ENCODE measurements around the gene ZCCHC13.
"Not testable (repeated sequence)": the region's sequence is repeated elsewhere in the genome, so short reads cannot be mapped to it uniquely, and the experiment has no call there.

Gene ZCCHC13

DNA sequence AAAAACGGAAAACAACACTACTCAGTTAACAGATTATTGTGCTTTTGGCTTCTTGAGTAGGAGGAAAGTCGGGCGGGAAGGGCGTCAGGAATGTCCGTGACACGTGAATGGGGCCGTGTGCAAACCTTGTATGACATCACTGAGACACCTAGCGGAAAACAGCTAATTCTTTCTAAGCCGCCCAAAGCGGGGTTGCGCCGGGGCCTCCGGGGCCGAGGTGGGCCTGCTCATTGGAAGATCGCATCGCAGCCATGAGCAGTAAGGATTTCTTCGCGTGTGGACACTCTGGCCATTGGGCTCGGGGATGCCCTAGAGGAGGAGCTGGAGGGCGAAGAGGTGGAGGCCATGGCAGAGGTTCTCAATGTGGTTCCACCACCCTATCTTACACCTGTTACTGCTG lies at the start of gene ZCCHC13:
ZCCHC13 (plus strand) TSS at position 165 of the 400 bp plus-strand sequence; CDS start at position 252, 87 bp downstream.
- DNase-seq = no peak

DNA sequence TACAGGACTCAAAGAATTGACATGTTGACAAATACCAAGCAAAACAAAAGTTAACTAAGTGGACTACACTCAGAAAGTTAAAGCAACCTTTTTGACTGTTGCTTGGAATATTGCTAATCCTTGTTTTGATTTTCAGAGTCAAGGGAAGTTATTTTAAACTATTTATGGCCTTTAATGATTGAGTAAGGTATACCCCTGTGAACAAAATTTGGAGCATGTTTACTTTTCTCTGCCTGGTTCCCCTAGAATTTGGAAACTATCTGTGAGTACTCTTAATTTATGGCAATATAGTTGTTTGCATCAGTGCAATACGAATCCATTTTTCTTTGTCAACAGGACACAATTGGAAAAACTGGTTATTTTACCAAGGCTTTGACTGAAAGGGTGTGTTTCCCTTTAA lies 45.9 kb upstream of the ZCCHC13 start:
- DNase-seq = not testable (repeated sequence)

DNA sequence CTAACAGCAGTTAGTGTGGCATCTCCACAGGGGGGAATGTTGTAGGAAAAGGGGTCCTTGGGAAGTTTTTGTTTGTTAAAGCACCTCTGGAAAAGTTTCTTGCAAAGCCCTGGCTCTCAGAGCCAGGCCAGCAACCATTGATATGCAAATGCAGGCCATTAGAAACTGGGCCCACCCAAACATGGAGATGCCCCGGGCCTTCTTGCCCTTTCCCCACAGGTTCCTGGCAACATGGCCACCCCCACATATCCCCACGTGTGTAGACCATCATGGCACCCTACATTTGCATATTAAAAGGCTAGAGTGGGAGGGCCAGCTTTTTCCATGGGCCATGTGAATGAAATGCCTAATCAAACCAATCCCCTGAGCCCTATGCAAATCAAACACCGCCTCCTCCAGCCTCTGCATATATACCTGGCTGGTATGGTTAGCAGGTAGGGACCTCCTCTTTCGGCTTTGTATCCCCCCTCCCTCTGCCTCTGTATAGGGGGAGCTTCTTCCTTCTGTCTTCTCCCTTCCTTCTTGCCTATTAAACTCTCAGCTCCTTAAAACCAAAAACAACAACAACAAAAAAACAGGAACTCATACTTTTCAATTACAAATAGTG lies 44.0 kb upstream of the ZCCHC13 start:
- no peak for DNase-seq

DNA sequence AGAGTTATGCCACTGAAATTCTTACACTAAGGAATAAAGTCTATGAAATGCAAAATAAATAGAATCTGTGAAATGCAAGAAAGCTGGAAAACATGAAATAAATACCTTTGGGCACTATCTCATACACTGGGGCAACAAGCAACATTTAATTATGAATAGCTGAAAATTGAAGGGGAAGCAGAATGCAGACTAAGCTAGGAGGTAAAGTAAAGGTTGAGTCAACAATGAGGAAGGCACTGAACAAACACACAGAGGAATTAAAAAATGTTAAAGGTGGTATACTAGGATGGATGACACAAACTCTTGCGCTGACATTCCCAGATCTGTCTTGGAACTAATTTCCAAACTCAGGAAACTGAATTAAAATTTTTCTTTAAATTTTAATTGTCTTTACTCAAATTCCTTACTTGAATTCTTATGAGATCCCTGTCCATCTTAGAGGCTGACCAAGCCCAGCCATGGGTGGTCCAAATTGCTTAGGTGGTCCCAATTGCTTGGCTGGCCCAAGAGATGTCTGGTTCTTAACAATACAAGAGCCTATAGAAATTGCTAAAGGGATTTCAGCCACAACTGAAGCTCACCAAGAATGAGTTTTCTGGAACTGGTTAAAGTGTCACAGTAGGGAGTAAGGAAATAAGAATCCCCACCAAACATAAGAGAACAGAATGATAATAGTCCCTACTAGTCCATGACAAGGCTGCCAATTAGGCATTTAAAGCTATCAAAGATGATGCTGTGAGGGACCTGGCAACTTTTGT lies 41.3 kb upstream of the ZCCHC13 start:
- DNase-seq = no peak

DNA sequence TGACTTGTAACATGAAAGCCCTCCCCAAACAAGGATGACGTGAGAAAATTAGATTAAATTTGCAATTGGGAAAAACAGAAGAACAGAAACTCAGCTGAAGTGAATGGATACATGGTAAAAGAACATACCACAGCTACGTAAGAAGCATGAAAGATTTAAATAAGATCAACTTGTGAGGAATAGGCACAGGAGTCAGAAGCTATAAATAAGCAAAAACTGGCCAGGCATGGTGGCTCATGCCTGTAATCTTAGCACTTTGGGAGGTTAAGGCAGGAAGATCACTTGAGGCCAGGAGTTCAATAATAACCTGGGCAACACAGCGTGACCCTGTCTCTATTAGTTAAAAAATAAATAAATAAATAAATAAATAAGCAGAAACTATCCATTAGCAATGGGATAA lies 33.6 kb upstream of the ZCCHC13 start:
- no peak for DNase-seq

DNA sequence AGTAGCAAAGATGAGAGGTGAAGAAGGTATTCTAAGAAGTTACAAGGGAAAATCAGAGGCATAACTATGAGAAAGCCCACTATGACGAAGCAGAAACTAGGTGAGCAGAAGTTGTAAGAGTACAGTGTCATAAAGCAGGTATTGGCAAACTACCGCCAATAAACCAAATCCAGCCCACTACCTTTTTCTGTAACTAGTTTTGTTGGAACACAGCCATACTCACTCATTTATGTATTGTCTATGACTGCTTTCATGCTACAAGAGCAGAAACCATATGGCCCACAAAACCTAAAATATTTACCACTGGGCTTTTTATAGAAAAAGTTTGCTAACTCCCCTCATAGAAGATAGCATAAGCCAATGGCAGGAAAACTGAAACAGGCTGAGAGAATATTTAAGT lies 31.8 kb upstream of the ZCCHC13 start:
- no peak for DNase-seq

DNA sequence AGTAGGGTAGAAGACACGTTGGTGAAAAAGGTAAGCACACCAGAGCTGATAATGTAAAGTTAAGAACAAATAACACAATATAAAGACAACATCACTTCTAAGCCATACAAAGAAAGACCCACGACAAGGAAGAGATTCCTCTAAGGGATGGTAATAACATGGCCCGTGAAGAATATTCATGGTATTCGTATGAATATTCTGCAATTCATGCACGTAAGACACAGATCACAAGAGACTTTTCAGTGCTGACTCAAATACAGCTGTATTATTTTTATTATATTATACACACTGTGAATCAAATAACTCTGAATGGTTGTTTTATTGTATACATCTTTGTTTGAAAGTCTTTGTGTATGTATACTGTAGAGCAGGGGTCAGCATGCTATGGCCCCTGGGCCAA lies 29.5 kb upstream of the ZCCHC13 start:
- no peak for DNase-seq

DNA sequence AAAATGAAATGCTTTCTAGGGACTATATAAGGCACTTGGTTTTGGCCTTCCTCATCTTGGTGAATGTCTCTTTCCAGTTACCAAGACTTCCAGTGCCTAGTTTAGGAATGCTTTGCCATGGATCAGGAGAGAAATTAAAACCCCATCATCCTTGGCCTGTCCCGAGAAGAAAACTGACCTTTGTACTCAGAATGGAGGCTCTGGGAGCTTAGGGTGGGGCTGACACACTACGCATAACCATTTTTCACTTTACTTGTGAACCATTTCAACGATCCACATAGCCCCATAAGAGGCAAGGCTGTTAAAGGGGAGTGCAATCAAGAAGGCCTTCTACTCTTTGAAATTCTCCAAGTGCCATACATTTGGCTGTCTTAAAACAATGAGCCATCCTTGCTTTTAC lies 26.7 kb upstream of the ZCCHC13 start:
- DNase-seq = no peak

DNA sequence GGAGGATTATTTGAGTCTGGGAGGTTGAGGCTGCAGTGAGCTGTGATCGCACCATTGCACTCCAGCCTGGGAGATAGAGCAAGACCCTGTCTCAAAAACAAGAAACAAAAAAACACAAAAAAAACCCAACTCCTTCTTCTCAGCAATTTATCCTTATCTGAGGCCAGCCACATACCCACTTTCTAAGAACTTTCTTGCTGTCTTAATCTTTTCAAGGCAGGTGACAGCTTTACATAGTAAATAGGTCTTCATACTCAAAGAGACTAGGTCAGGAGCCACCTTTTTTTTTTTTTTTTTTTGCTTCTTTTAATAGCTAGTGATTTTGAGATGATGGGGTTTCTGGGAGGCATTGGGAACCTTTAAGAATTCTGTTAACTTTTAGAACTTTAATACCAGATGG lies 26.1 kb upstream of the ZCCHC13 start:
- DNase-seq = no peak

DNA sequence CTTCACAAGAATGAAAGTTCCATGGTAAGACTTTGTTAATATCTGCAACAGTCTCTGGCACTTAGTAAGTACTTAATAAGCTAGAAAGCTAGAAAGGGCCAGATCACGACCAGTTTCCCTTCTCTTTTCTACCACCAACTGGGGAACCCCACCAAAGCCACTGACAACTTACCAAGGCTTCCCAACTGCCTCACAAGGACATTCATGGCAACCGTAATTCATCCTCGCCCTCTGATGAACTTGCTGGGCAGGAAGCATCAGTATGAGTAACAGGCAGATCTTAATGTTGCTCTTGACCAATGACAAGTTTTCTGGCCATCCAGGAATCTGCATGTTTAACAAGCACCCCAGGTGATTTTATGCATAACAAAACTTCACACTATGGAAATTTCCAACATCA lies 23.2 kb upstream of the ZCCHC13 start:
- no peak for DNase-seq

DNA sequence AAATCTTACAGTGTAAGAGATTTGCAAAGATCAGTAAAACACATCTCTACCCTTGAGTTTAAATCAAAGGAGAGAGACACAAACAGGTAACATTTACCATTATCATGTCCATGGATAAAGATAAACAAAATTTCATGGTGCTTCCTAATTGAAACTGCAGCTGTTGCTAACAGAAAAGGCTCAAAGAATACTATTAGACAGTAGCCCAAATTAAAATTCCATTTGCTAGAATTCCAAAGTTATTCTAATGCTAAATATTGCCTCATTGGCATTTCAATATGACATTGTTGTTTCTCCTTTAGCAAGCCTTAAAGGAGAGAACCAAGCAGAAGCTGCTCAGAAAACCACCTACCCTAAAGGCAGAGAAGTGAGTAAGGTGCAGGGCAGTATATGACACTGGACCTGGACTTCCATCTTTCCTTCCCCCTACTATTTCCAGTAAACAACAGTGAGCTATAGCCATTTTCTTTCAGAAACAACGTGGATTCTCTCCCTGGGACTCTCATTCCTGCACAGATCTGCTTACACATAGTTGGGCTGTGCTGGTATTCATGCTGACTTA lies 19.5 kb upstream of the ZCCHC13 start:
- DNase-seq = no peak

DNA sequence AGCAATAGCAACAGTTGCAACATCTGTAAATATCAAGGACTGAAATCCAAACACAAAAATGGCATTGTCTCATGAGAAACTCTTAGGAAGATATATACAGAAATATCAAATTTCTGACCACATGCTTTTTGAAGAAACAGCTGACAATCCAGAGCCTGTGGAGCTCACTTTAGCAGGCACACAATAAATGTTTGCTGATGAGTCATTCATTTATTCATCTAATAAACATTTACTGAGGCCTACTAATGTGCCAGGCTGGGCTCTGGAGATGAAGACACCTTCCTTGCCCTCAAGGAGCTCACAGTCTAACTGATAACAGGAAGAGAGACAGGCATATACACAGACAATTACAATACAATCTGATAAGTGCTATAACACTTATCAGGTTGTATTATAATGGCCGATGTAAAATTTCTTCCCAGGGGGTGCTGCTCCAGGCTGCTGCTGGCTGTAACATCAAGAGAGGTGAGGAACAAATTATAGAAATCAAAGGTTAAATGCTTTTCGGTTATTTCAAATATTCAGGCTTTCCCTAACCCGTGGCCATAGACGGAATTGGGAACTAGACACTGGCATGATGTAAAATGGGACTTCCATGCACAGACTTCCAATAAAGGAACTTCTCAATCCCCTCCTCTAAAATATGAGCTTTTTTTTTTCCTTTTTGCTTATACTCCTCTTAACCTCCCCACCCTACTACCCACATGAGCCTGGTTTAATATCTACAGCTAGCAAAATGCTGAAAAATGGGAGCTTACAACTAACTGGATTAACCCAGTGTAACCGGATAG lies 16.8 kb upstream of the ZCCHC13 start:
- DNase-seq = no peak

DNA sequence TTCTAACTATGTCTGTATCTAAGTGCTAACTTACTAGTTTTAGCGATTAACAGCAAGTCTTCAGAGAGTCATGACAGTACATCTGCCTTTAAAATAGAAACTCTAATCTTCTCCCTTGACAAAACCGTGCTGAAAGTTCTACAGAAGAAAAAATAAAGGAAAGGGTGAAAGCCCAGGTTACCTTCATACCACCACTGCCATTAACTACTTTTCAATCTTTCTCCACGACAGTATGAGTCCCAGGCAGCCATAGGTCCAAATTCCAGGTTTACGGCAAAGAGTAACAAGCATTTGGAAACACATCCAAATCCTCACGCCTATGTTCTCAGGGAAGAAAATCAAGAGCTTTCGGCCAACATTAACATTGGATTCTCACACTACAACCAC lies 12.4 kb upstream of the ZCCHC13 start:
- peak; percentile 7 for DNase-seq

DNA sequence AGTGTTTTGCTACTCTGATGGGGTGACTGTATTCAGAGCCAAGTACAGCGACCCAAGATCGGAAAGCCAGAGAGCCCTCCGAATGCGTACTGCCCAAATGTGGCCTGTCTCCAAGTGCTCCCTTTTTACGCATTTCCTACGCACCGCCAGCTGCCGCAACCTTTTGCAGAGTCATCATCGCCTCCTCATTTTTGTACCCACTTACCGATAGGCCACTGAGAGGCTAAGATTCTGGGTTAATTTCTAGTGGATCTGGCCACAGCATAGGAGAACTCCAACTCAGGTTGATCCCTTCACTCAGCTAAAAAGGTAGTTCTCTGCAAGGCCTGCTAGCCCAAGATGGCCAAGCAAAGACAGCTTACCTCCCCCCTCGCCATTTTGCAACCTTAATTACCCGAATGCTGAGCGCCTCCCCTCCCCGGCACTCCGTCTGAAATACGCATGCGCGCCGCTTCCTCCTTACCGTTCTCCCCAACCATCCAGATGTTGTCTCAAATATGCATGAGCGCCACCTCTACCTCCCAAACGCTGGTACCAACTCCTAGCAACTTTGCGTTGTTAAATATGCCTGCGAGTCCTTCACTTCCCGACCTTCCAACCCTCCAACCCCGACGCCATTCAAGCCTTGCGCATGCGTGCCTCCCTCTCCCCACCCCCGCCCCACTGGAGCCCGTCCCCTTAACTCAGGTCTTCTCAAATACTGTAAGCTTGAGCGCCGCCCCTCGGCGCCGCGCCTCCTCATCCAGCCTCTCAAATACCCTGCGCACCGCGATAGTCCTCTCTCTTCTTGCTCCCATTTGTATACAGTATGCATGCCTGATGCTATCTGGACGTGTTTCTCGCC lies 11.8 kb upstream of the ZCCHC13 start:
- DNase-seq = peak; percentile 72

DNA sequence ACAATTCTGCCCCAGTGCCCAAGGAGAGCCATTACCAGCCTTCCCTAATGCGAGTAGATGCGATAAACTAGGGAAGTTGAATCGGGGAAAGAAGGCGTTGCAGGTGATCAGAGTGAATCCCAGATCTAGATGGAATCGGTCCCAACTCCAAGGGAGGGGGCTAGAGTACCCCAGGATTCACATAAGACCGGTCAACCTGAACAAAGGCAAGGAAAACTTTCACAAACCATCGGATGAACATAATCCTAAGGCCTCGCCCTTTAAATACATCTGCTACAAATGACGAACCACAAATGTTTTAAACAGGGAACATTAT lies 11.2 kb upstream of the ZCCHC13 start:
- DNase-seq = no peak

DNA sequence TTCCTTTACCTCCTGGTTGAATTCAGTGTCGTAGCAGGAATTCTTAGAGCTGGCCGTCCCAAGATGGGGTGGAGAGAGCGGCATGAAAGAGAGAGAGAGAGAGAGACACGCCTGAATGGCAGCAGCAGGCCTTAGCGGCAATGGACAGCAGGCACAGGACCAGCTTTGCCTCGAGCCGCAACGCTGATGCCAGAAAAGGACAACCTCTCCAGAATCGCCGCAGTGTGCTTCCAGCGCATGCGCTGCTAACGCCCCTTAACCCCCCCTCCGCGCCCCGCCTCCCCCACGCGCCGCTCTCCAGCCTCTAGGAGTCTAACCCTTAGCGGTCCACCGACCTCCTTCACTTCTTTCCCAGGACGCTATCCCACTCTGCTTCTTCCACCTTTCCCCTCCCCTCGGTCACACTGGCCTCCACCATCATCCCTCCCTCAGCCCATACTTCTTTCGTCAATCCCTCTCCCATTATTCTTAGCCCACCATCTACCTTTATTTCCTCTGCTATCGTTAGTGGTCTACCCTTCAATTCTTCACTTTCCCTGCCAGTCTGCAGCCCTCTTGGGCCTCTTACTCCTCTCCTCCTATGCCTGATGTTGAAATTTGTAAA lies 10.5 kb upstream of the ZCCHC13 start:
- DNase-seq = peak; percentile 47

DNA sequence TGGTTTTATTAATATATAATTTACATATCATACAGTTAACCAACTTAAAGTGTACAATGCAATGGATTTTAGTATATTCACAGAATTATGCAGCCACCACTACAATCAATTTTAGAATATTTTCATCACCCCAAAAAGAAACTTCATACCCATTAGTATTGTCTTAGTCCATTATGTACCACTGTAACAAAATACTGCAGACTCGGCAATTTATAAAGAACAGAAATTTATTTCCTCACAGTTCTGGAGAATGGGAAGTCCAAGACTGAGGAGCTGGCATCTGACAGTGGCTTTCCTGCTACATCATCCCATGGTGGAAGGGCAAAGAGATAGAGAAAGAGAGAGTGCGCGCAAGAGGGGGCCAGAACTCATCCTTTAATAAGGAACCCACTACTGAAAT lies 8.9 kb upstream of the ZCCHC13 start:
- DNase-seq = no peak

DNA sequence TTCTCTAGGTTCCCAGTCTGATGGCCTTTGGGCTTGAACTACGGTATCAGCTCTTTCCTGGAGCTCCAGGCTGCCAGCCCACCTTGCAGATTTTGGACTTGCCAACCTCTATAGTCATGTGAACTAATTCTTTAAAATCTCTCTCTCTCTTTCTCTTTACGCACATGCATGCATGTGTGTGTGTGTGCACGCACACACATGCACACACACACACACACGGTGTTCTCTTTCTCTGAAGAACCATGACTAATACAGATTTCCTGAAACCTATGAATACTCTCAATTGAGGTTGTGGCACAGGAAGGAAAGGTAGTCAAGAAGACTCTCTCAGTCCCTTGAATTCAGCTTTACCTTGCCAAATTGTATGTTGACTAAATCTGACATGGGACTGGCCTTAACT lies 6.2 kb upstream of the ZCCHC13 start:
- no peak for DNase-seq

DNA sequence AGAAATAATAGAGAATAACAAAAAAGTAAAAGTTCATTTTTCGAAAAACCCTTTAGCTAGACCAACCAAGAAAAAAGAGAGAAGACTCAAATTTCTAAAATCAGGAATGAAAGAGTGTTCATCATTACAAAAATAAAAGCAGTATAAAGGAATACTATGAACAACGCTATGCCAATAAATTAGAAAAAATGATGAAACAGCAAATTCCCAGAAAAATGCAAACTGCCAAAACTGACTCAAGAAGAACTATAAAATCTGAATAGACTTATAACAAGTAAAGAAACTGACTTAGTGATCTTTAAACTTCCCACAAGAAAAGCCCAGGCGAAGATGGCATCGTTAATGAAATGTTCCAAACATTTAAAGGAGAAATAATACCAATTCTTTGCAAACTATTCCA lies 3.1 kb upstream of the ZCCHC13 start:
- DNase-seq = no peak

DNA sequence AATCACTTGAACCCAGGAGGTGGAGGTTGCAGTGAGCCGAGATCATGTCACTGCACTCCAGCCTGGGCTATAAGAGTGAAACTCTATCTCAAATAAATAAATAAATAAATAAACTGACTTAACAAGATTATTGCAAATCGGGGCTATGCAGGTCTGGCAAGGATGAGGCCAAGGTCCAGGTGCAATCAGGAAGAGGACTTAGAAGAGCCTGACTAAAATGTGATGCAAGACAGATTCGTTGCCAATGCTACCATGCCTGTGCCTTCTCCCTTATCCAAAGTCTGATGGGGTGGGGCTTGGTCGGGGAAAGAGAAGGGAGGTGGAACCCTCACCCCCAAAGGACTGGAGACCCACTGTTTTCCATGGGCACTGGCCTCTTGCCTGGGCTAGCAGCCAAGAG lies 14.7 kb downstream of the ZCCHC13 start:
- no peak for DNase-seq

DNA sequence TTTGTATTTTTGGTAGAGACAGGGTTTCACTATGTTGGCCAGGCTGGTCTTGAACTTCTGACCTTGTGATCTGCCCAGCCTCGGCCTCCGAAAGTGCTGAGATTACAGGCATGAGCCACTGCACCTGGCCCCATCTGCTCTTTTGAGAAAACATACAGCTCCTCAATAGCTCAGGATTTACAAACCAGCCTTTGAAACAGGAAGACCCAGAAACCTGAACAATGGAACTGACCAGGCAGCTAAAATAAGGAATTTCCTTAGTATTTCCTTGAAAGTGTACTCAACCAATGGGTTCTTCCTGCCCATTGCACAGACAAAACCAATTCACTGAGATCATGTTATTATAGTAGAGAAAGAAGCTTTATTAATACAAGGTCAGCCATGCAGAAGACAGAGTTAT lies 15.3 kb downstream of the ZCCHC13 start:
- not testable (repeated sequence) for DNase-seq

DNA sequence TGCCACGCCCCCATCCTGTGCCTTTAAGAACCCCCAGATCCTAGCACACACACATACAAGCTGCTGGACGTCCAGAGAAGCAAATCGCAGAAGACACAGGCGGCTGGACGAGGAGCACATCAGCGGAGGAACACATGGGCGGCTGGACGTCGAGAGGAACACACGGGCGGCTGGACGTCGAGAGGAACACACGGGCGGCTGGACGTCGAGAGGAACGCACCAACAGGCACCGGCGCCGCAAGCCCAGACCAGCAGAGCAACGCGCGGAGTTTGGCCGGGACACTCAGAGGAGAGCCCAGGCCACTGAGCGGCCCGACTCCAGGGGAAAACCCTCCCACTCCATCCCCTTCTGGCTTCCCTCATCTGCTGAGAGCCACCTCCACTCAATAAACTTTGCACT lies 17.2 kb downstream of the ZCCHC13 start:
- DNase-seq = no peak

DNA sequence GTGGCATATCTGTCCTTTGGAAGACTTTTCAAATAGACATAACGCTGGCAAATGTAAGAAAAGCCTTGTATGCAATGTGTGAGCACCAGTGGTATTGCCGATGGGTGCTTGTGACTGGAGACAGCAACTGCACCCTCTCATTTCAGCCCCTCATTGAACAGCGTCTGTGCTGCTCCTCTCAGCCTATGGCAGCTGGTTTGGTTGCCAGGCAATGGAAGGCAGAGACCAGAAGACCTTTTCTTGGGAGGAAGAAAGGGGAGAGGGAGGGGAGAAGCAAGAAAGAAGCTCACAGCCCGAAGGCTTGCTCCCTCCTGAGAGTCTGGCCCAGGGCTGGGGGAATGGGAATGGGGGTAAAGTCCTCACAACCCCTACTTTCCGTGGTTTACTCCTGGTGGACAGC lies 20.2 kb downstream of the ZCCHC13 start:
- DNase-seq = no peak
